Tibial artery (tissue), 4 donors: Measurements from ENCODE around the gene NTRK3.

Source experiments
- DNase-seq, 2 donors: peaks; one replicate each; pipeline ENCODE4 v3.0.0-alpha.2; 2019
- H3K27ac ChIP-seq, 2 donors: fragments of 200-600 bp; sonication (generic) in 1 of 2; 1 replicate in 1 of 2; 2 replicates in 1 of 2; pipeline ENCODE4 v1.5.1; 2018 to 2019; ENCODE audit warnings: mild to moderate bottlenecking in 1 of 2
- H3K27me3 ChIP-seq, 2 donors: fragments of 200-600 bp; sonication (generic) in 1 of 2; one replicate each; pipeline versions ENCODE4 v1.5.1 to v1.6.0; 2016 to 2019
- H3K36me3 ChIP-seq, 3 donors: fragments of 200-600 bp; sonication (generic) in 2 of 3; one replicate each; pipeline ENCODE4 v1.5.1; 2016 to 2019; ENCODE audit warnings: mild to moderate bottlenecking in 2 of 3
- H3K4me1 ChIP-seq, 4 donors: fragments of 200-600 bp; sonication (generic) in 2 of 4; 1 replicate in 3 of 4; 2 replicates in 1 of 4; pipeline ENCODE4 v1.5.1; 2016 to 2019
- H3K4me3 ChIP-seq, 2 donors: fragments of 200-600 bp; sonication (generic) in 1 of 2; 1 replicate in 1 of 2; 2 replicates in 1 of 2; pipeline ENCODE4 v1.5.1; 2018 to 2019; ENCODE audit warnings: mild to moderate bottlenecking in 2 of 2
- H3K9me3 ChIP-seq, 3 donors: fragments of 200-600 bp; sonication (generic) in 1 of 3; one replicate each; pipeline ENCODE4 v1.5.1; 2016 to 2019
- intact Hi-C: fragments of 100-400 bp; cut with DNase I; formaldehyde crosslinking; loops from one replicate; pipeline ENCODE4 v1.15.0; 2023; ENCODE audit warnings: low total_unique reads
- TF ChIP-seq, protein P1 (sequence below), 2 experiments: fragments of 200-600 bp in 1 of 2; fragments of 450-650 bp in 1 of 2; IDR thresholded peaks; one replicate each; pipeline ENCODE4 v1.5.1; 2017 to 2019; ENCODE audit warnings: antibody characterized with exemption in 2 of 2, mild to moderate bottlenecking in 1 of 2, moderate library complexity in 1 of 2

The NTRK3 gene

GRCh38 chr15:88018869-88019641, 237.5 kb downstream of the NTRK3 start:
- DNase-seq: no peak
- TF ChIP-seq, protein P1, sequence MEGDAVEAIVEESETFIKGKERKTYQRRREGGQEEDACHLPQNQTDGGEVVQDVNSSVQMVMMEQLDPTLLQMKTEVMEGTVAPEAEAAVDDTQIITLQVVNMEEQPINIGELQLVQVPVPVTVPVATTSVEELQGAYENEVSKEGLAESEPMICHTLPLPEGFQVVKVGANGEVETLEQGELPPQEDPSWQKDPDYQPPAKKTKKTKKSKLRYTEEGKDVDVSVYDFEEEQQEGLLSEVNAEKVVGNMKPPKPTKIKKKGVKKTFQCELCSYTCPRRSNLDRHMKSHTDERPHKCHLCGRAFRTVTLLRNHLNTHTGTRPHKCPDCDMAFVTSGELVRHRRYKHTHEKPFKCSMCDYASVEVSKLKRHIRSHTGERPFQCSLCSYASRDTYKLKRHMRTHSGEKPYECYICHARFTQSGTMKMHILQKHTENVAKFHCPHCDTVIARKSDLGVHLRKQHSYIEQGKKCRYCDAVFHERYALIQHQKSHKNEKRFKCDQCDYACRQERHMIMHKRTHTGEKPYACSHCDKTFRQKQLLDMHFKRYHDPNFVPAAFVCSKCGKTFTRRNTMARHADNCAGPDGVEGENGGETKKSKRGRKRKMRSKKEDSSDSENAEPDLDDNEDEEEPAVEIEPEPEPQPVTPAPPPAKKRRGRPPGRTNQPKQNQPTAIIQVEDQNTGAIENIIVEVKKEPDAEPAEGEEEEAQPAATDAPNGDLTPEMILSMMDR (IDR thresholded peaks at IDR 0.05): no peak
- H3K27me3 ChIP-seq: no peaks in the 10 kb centered on the region
- H3K4me3 ChIP-seq: no peak overlapping the region
- no peaks in the 10 kb centered on the region for H3K9me3 ChIP-seq
- no peak overlapping the region for H3K27ac ChIP-seq
- intact Hi-C loops: loop anchor here (5.0 kb wide), 1 partner anchor 117 kb away; no protein-coding TSS in a partner anchor
- peaks cover 0 to 49% (median 22%) of the 10 kb centered on the region in 4 donors for H3K4me1 ChIP-seq
- H3K36me3 ChIP-seq: no peaks in the 10 kb centered on the region

DNA sequence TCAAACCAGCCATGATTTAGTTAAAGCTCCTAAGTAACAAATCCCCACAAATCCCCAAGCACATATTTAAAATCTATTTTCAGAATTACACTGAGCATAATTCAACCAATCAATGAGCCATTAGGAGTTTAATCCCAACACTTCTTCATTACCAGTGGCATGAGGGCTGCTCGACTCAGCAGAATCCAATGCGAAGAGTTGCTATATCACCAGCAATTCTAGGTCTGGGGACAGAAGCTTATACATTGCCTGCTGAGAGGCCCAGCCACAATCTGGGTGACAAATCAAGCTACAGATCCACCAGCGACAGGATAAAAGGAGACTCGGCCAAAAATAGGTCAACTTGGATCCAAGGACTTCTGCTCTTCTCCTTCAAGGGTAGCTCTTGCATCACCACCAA, 238.8 kb downstream of the NTRK3 start:
- H3K27me3 ChIP-seq: no peaks in the 10 kb centered on the region
- H3K4me1 ChIP-seq: peaks cover 0 to 62% (median 30%) of the 10 kb centered on the region in 4 donors
- no peaks in the 10 kb centered on the region for H3K9me3 ChIP-seq
- intact Hi-C loops: loop anchor here (5.0 kb wide), 1 partner anchor 115 kb away; no protein-coding TSS in a partner anchor
- TF ChIP-seq, protein P1 (IDR thresholded peaks at IDR 0.05): no peak
- no peak overlapping the region for H3K4me3 ChIP-seq
- DNase-seq: no peak
- H3K36me3 ChIP-seq: no peaks in the 10 kb centered on the region
- H3K27ac ChIP-seq: no peak overlapping the region

GRCh38 chr15:88016406-88016805, 240.1 kb downstream of the NTRK3 start:
- no peaks in the 10 kb centered on the region for H3K36me3 ChIP-seq
- H3K4me1 ChIP-seq: peaks cover 0 to 73% (median 42%) of the 10 kb centered on the region in 4 donors
- DNase-seq: no peak
- no peaks in the 10 kb centered on the region for H3K9me3 ChIP-seq
- H3K27ac ChIP-seq: peak overlapping the region; percentile 58 to 74
- H3K4me3 ChIP-seq: no peak overlapping the region
- no peaks in the 10 kb centered on the region for H3K27me3 ChIP-seq
- intact Hi-C loops: loop anchor here (5.0 kb wide), 1 partner anchor 114 kb away; no protein-coding TSS in a partner anchor
- TF ChIP-seq, protein P1 (IDR thresholded peaks at IDR 0.05): no peak

DNA sequence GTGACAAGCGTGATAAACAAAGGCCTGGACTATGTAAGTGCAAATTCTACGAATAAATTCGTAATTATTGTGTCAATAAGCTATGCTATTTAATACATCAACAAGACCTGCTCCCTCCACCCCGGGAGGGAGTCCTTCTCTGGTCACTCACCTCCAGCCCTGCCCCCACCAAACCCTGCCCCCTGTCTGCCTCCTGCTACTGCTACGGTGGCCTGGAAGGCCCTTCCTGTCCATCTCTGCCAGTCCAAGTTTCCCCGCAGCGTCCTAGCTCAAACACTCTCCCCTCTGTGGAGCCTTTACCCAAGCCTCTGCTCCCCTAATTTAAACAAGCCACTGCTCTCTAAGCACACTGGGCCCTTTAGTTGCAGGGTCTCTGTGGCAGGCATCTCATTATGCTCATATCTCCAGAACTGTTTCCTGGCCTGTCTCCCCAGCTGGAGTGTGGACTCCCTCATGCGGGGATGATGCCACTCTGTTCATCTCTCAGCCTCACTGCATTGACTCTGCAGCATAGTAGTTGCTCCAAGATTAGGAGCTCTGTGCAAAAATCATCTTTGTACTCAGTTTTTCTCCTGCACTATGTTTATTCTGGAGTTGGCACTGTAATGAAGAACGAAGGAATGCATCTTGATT, 241.2 kb downstream of the NTRK3 start:
- TF ChIP-seq, protein P1 (IDR thresholded peaks at IDR 0.05): peak; percentile 8 to 18
- DNase-seq: peak; percentile 24 to 78
- Histone ChIP-seq H3K36me3 (no peaks in the 10 kb centered on the region), H3K4me1 (peaks cover 0 to 70% (median 37%) of the 10 kb centered on the region in 4 donors), H3K27me3 (no peaks in the 10 kb centered on the region), H3K4me3 (no peak overlapping the region), H3K27ac (peak overlapping the region; percentile 58 to 74), H3K9me3 (no peaks in the 10 kb centered on the region)
- intact Hi-C loops: loop anchor here (5.0 kb wide), 1 partner anchor 113 kb away; no protein-coding TSS in a partner anchor

- no peaks in the 10 kb centered on the region for H3K27me3 ChIP-seq
- TF ChIP-seq, protein P1 (IDR thresholded peaks at IDR 0.05): no peak
- H3K27ac ChIP-seq: peak overlapping the region; percentile 58 to 74
- no peaks in the 10 kb centered on the region for H3K9me3 ChIP-seq
- no peak overlapping the region for H3K4me3 ChIP-seq
- peaks cover 0 to 6% (median 0%) of the 10 kb centered on the region in 3 donors for H3K36me3 ChIP-seq
- peaks cover 0 to 69% (median 37%) of the 10 kb centered on the region in 4 donors for H3K4me1 ChIP-seq
- intact Hi-C loops: loop anchor here (5.0 kb wide), 1 partner anchor 112 kb away; no protein-coding TSS in a partner anchor
- DNase-seq: no peak
These were observed 241.9 kb downstream of the NTRK3 start for GRCh38 chr15:88014454-88015160.
